SK-N-DZ (cell line): ENCODE results near the gene RCSD1.
"Not testable (repeated sequence)": the region's sequence is repeated elsewhere in the genome, so short reads cannot be mapped to it uniquely, and the experiment has no call there.

Experiments used
- DNase-seq: peaks from one replicate; pipeline ENCODE4 v3.0.0-alpha.2; 2015; ENCODE audit warnings: low spot score

The RCSD1 gene

GRCh38 chr1:167742392-167743057 is 112.5 kb downstream of the RCSD1 start:
- DNase-seq, result not testable (repeated sequence)

GRCh38 chr1:167744901-167745300 is 114.9 kb downstream of the RCSD1 start:
- DNase-seq, result no peak

DNA sequence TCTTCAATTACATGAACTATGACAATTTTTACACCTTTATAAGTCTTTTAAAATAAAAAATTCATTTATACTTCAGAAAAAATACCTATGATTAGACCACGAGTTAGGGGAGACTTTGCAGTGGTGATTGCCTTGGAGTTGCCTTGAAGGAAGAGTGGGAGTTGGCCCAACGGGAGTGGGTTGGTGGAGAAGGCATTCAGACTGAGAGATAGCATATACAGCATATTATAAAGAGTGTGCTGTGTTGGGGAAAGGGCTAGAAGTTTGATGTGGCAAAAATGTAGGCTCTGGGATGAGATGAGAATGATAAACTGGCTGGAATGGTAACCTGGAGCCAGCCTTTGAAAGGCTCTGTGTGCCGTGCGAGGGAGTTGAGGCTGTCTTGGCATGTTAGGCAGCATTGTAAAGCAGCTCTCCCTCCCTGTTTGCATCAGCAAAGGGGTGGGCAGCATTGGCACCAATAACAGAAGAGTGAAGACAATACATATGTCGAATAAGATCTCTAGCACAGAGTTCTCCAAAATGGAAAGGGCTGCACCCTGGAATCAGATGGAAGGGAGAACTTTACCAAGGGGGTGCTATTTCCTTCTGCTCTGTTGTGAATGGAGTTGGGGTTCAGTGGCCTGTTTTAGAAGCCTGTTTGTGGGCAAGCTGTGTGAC is 116.1 kb downstream of the RCSD1 start:
- DNase-seq, result no peak

GRCh38 chr1:167746988-167747655 is 117.1 kb downstream of the RCSD1 start:
- no peak for DNase-seq

DNA sequence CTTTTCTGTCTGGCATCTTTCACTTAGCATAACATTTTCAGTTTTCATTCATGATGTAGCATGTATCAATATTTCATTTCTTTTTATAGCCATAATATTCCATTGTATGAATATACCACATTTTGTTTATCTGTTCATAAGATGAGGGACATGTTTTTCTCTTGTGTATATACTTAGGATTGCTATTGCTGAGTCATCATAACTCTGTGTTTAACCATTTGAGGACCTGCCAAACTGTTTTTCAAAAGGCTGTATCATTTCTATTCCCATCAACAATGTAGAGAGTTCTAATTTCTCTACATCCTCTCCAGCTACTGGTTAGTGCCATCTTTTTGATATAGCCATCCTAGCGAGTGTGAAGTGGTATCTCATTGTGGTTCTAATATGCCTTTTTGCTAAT is 118.0 kb downstream of the RCSD1 start:
- DNase-seq, result no peak

GRCh38 chr1:167748906-167749305 is 118.9 kb downstream of the RCSD1 start:
- no peak for DNase-seq

GRCh38 chr1:167749741-167750140 is 119.7 kb downstream of the RCSD1 start:
- no peak for DNase-seq

- no peak for DNase-seq
Observed at GRCh38 chr1:167750641-167751040, 120.6 kb downstream of the RCSD1 start.

DNA sequence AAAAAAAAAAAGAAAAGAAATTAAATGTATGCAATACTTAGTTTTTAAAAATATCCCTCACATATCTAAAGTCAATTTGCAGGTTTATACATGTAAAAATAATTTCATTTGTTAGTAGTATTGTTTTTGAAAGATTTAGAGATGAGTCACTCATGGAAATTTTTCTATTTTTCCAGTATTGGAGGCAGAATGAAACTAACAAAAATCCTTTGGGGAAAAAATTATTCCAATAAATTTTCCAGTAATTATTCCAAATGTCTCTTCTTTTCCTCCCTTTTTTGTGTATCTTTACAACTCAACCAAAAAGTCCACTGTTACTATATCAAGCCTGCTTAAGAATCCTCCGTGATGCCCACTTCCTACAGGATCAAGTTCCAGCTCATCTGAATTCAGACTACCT is 121.6 kb downstream of the RCSD1 start:
- no peak for DNase-seq

DNA sequence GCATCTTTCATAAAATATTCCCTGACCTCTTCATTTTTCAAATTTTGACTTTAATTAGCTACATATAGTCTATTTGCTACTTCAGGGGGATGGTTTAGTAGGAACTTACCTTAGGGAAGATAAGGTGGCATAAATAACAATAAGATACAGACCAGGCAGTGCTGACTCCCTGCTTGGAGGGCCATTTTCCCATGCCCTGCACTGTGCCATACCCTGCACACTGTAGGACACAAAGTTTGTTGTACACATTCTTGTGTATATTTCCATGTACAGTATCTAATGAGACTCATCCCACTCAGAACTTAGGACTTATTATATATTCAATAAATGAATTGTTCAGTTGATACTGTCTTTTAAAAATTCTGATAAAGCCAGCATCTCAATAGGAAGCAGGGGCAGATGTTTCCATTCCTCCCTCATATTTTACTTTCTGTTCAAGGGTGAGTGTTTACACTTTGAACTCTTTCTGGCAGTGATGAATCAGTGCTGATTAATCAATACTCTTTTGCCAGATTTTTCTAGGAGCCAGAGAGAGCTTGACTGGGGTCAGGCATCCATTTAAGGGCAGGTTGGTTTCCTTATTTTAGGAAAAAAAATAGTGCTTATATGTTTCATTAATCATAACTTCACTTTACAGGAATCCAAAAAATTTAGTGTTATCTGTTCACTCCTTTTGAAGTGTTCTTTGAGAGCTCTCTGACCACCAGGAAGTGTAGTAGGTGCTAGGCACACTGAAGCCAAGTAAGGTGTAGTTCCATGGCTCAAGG is 122.4 kb downstream of the RCSD1 start:
- no peak for DNase-seq

GRCh38 chr1:167755654-167756053 is 125.6 kb downstream of the RCSD1 start:
- no peak for DNase-seq
